GM06990 (cell line): Measurements from ENCODE around the gene NDUFAF5.

Source experiments
- DNase-seq: peaks from one replicate; pipeline ENCODE4 v3.0.0-alpha.2; 2011; ENCODE audit not compliant: insufficient read length; ENCODE audit errors: extremely low read depth
- H3K27me3 ChIP-seq: replicated peaks from 2 replicates; pipeline ENCODE4 v1.6.0; 2011; ENCODE audit warnings: low read length; ENCODE audit not compliant: control insufficient read depth, insufficient read depth
- H3K36me3 ChIP-seq: 2 replicates; pipeline ENCODE4 v1.5.1; 2011; ENCODE audit warnings: low read length; ENCODE audit not compliant: control insufficient read depth, insufficient read depth
- H3K4me3 ChIP-seq: replicated peaks from 2 replicates; pipeline ENCODE4 v1.5.1; 2011; ENCODE audit warnings: low read depth, mild to moderate bottlenecking, control low read depth, low read length
- CTCF ChIP-seq: IDR thresholded peaks from 2 replicates; pipeline ENCODE4 v1.5.1; 2011; ENCODE audit warnings: low read length, control low read depth, mild to moderate bottlenecking, inconsistent platforms; ENCODE audit not compliant: insufficient read depth, poor library complexity, severe bottlenecking

The NDUFAF5 gene

GRCh38 chr20:13784271-13784892 lies 446 bp upstream of the NDUFAF5 start:
- Histone ChIP-seq H3K36me3 (peaks cover 3% of the 10 kb centered on the region; the same call in 1 of the 2 replicates), H3K27me3 (no peaks in the 10 kb centered on the region), H3K4me3 (peak overlapping the region; percentile 90)
- peak; percentile 14 for TF ChIP-seq CTCF
- DNase-seq = no peak

- DNase-seq = no peak
- TF ChIP-seq CTCF = no peak
- peaks cover 5% of the 10 kb centered on the region for H3K36me3 ChIP-seq
Observed at GRCh38 chr20:13786143-13786828, 1.5 kb downstream of the NDUFAF5 start.

GRCh38 chr20:13788167-13788834 lies 3.5 kb downstream of the NDUFAF5 start:
- Histone ChIP-seq H3K27me3 (no peaks in the 10 kb centered on the region), H3K36me3 (peaks cover 8% of the 10 kb centered on the region), H3K4me3 (no peak overlapping the region)
- DNase-seq = no peak
- peak; percentile 55 for TF ChIP-seq CTCF

More at GRCh38 chr20:13786143-13786828, 1.5 kb downstream of the NDUFAF5 start:
- H3K27me3 ChIP-seq = no peaks in the 10 kb centered on the region
- peak overlapping the region; percentile 90 for H3K4me3 ChIP-seq

GRCh38 chr20:13790708-13791107 lies 5.9 kb downstream of the NDUFAF5 start:
- TF ChIP-seq CTCF = no peak
- Histone ChIP-seq H3K27me3 (no peaks in the 10 kb centered on the region), H3K36me3 (peaks cover 10% of the 10 kb centered on the region), H3K4me3 (no peak overlapping the region)
- no peak for DNase-seq

GRCh38 chr20:13791540-13792459 lies 7.0 kb downstream of the NDUFAF5 start:
- no peak for DNase-seq
- peaks cover 12% of the 10 kb centered on the region for H3K36me3 ChIP-seq
- no peaks in the 10 kb centered on the region for H3K27me3 ChIP-seq
- no peak overlapping the region for H3K4me3 ChIP-seq
- TF ChIP-seq CTCF = no peak
